Stomach smooth muscle (tissue), 2 donors: ENCODE measurements around the gene OPA1.
A peak's percentile ranks its signal among the peaks of the same experiment; 100 is the strongest.

Experiments used
- H3K27ac ChIP-seq: one replicate; pipeline ENCODE4 v1.7.0; 2013; ENCODE audit warnings: mild to moderate bottlenecking, low read length, inconsistent platforms
- H3K27me3 ChIP-seq, 2 donors: one replicate each; pipeline ENCODE4 v1.7.0; 2013; ENCODE audit warnings: low read length in 2 of 2; ENCODE audit not compliant: insufficient read depth in 2 of 2, control insufficient read depth in 1 of 2
- H3K36me3 ChIP-seq, 2 donors: one replicate each; pipeline ENCODE4 v1.7.0; 2013; ENCODE audit warnings: low read length in 2 of 2; ENCODE audit not compliant: control insufficient read depth in 2 of 2, insufficient read depth in 2 of 2
- H3K4me1 ChIP-seq: one replicate; pipeline ENCODE4 v1.7.0; 2013; ENCODE audit warnings: low read length; ENCODE audit not compliant: control insufficient read depth, insufficient read depth
- H3K4me3 ChIP-seq, 2 donors: one replicate each; pipeline ENCODE4 v1.7.0; 2013; ENCODE audit warnings: low read length in 2 of 2
- H3K9ac ChIP-seq, 2 donors: one replicate each; pipeline ENCODE4 v1.7.0; 2013; ENCODE audit warnings: low read length in 2 of 2, mild to moderate bottlenecking in 1 of 2
- H3K9me3 ChIP-seq, 2 donors: one replicate each; pipeline ENCODE4 v1.7.0; 2013; ENCODE audit warnings: low read length in 2 of 2; ENCODE audit not compliant: control insufficient read depth in 2 of 2
- donor health status: healthy.
- donor health status: Pancreatic carcinoma.

OPA1 gene

GRCh38 chr3:193674714-193675113, 81.7 kb downstream of the OPA1 start:
- H3K27me3 ChIP-seq = no peaks in the 10 kb centered on the region
- no peaks in the 10 kb centered on the region for H3K4me1 ChIP-seq
- no peaks in the 10 kb centered on the region for H3K9me3 ChIP-seq
- no peak overlapping the region for H3K9ac ChIP-seq
- H3K4me3 ChIP-seq = no peak overlapping the region
- no peak overlapping the region for H3K27ac ChIP-seq
- H3K36me3 ChIP-seq = no peaks in the 10 kb centered on the region

GRCh38 chr3:193677734-193678133, 84.7 kb downstream of the OPA1 start:
- Histone ChIP-seq H3K36me3 (no peaks in the 10 kb centered on the region), H3K9ac (no peak overlapping the region), H3K27me3 (no peaks in the 10 kb centered on the region), H3K9me3 (no peaks in the 10 kb centered on the region), H3K27ac (no peak overlapping the region), H3K4me3 (no peak overlapping the region), H3K4me1 (no peaks in the 10 kb centered on the region)

- Histone ChIP-seq H3K27ac (no peak overlapping the region), H3K9ac (no peak overlapping the region), H3K4me3 (no peak overlapping the region), H3K4me1 (no peaks in the 10 kb centered on the region), H3K36me3 (no peaks in the 10 kb centered on the region), H3K27me3 (no peaks in the 10 kb centered on the region), H3K9me3 (no peaks in the 10 kb centered on the region)
Observed at GRCh38 chr3:193680220-193680619, 87.2 kb downstream of the OPA1 start.

- Histone ChIP-seq H3K4me3 (no peak overlapping the region), H3K9me3 (no peaks in the 10 kb centered on the region), H3K36me3 (no peaks in the 10 kb centered on the region), H3K9ac (no peak overlapping the region), H3K27ac (no peak overlapping the region), H3K27me3 (no peaks in the 10 kb centered on the region), H3K4me1 (no peaks in the 10 kb centered on the region)
Observed at GRCh38 chr3:193681631-193682030, 88.6 kb downstream of the OPA1 start.

- Histone ChIP-seq H3K4me3 (peak overlapping the region in 1 of 2 donors; percentile 16), H3K4me1 (peaks cover 6% of the 10 kb centered on the region), H3K9me3 (no peaks in the 10 kb centered on the region), H3K9ac (peak overlapping the region in 1 of 2 donors; percentile 35), H3K27ac (peak overlapping the region; percentile 37), H3K36me3 (no peaks in the 10 kb centered on the region), H3K27me3 (no peaks in the 10 kb centered on the region)
Observed at GRCh38 chr3:193686665-193687483, 93.9 kb downstream of the OPA1 start.

GRCh38 chr3:193688834-193689714, 96.1 kb downstream of the OPA1 start:
- peaks cover 5 to 9% of the 10 kb centered on the region in 2 donors for H3K36me3 ChIP-seq
- H3K9me3 ChIP-seq = no peaks in the 10 kb centered on the region
- peak overlapping the region; percentile 32 for H3K27ac ChIP-seq
- no peak overlapping the region for H3K9ac ChIP-seq
- H3K4me1 ChIP-seq = peaks cover 6% of the 10 kb centered on the region
- H3K27me3 ChIP-seq = no peaks in the 10 kb centered on the region
- peak overlapping the region in 1 of 2 donors; percentile 11 for H3K4me3 ChIP-seq

GRCh38 chr3:193693774-193694173, 100.8 kb downstream of the OPA1 start:
- Histone ChIP-seq H3K27me3 (no peaks in the 10 kb centered on the region), H3K4me1 (peaks cover under 1% of the 10 kb centered on the region), H3K9ac (no peak overlapping the region), H3K4me3 (no peak overlapping the region), H3K9me3 (no peaks in the 10 kb centered on the region), H3K36me3 (peaks cover 5 to 16% of the 10 kb centered on the region in 2 donors), H3K27ac (no peak overlapping the region)

GRCh38 chr3:193701953-193702635, 109.1 kb downstream of the OPA1 start:
- no peak overlapping the region for H3K9ac ChIP-seq
- no peaks in the 10 kb centered on the region for H3K9me3 ChIP-seq
- H3K36me3 ChIP-seq = no peaks in the 10 kb centered on the region
- no peaks in the 10 kb centered on the region for H3K27me3 ChIP-seq
- H3K27ac ChIP-seq = no peak overlapping the region
- H3K4me1 ChIP-seq = peaks cover 3% of the 10 kb centered on the region
- H3K4me3 ChIP-seq = no peak overlapping the region

GRCh38 chr3:193702967-193703366, 110.0 kb downstream of the OPA1 start:
- H3K4me3 ChIP-seq = no peak overlapping the region
- H3K4me1 ChIP-seq = peaks cover 3% of the 10 kb centered on the region
- H3K9me3 ChIP-seq = no peaks in the 10 kb centered on the region
- no peak overlapping the region for H3K27ac ChIP-seq
- no peaks in the 10 kb centered on the region for H3K36me3 ChIP-seq
- H3K9ac ChIP-seq = no peak overlapping the region
- no peaks in the 10 kb centered on the region for H3K27me3 ChIP-seq

- Histone ChIP-seq H3K36me3 (no peaks in the 10 kb centered on the region), H3K27ac (no peak overlapping the region), H3K9ac (no peak overlapping the region), H3K9me3 (no peaks in the 10 kb centered on the region), H3K4me1 (peaks cover 3% of the 10 kb centered on the region), H3K4me3 (no peak overlapping the region), H3K27me3 (no peaks in the 10 kb centered on the region)
Observed at GRCh38 chr3:193704431-193704830, 111.4 kb downstream of the OPA1 start.
